HG02970 (cell line): Measurements from ENCODE around the gene POU2F2.

Experiments used
- ATAC-seq: cut with Tn5 transposase; IDR thresholded peaks from one replicate; pipeline ENCODE4 v1.9.1; 2021; ENCODE audit warnings: mild to moderate bottlenecking, moderate library complexity, moderate number of reproducible peaks; ENCODE audit not compliant: unreplicated experiment, low FRiP score

Gene POU2F2

DNA sequence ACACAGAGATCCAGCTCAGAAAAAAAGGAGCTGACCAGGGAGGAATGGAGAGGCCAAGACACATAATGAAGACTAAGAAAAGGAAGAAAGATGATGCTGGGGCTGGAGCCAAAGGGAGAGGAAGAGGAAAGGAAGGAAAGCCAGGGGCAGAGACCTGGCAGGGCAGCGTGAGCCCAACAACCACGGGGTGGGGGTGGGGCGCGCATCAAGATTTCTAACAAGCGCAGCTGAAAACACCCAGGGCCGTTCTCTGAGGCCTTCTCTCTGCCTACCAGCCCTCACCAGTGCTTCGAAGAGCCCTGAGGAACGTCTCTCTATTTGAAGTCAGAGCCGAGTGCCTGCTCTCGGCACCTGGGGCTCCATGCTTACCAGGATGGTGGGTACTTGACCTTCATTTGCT is 23.6 kb upstream of the POU2F2 start:
- no peak for ATAC-seq

DNA sequence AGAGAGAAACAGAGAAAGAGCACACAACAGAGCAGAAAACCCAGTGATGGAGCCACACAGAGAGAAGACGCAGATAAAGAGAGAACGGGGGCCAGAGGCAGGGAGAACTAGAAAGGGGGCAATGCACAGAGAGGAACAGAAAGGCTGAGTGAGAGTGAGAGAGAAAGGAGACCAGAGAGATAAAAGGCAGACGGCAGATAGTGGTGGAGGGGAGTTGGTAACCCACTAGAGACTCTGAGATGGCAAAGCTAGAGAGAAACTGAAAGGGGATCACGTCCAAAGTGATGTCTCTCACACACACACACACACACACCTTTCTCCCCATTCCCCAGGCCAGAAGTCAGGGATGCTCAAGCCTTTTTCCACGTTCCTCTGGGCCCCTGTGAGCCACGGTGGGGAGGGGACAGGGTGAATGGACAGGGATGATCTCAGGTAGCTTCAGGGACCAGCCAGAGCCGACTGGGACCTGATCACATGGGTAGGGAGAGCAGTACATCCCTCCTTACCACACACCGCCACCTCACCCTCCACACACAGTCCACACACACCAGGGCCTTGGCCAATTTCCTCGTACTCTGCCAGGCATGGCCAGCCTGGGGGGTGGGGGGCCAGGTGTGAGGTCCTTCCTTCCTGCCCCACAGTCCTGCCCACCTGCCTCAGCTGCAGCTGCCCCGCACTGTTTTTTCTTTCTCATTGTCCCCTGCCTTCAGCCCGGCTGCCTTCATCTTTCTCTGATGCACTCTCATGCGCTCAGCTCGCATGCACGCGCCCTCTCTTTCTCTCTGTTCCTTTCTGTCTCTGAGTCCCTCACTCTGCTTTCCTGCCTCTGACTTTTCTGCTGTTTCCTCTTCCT is 22.5 kb upstream of the POU2F2 start:
- no peak for ATAC-seq

DNA sequence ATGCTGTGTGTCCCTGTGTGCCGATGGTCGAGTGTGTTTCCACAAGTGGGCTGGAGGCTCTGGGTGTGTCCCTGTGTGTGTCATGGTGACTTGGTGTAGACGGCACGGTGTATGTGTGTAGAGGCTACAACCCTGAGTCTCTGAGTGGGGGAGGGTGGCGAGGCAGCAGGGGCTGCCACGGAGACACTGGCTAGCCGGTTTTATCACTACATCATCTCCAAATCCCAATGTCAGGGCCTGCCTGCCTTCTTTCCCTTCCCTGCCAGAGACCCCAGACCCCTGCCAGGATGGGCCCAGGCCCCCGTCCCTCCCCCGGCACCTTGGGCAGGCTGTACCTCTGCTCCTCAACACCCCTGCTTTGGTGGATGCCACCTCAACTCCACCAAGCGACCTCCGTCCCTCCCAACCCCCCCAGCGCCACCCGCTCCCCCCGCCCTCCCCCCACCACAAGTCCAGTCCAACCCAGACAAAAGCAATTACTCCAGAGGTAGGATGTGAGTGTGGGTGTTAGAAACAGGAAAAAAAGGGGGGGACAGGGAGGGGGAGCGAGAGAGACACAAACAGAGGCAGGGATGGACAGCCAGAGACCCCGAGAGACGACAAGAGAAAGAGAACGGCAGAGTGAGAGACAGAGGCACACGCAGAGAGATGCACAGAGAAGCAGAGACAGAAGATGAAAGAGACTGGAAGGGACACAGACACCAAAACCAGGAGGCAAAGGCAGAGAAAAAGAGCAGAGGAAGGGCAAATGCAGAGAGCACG is 21.6 kb upstream of the POU2F2 start:
- ATAC-seq = no peak

DNA sequence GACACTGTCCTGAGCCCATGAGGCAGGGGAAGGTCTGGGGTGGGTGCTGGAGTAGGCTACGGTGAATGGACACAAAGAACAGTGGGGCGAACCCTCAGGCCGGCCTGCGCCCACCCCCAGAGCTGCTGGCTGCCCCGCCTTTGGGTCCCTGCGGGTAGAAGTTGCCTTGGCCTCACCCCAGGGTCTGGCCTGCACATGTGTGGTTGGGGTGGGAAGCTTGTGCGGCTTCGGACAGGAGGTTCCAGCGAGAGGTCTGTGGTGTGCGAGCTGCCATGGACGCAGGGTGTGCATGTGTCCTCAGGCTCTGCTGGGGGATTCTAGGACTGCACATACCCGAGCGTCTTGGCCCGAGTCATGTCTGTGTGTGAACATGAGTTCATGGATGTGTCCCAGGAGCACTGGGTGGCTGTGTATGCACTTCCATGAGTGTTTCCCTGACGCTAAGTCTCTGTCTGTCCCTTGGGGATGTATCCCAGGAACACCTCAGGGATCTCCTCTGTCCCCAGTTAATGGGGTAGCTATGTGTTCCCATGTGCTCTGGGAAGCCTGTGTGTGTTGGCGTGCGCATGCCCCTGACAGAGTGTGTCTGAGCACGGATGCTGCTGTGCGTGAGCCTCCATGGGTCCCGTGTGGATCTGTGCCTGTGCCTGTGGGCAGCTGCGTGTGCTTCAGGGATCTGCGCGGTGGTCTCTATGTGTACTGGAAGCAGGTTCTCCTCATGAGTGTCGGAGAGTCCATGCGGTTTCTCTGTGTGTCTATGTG is 20.8 kb upstream of the POU2F2 start:
- ATAC-seq = no peak

DNA sequence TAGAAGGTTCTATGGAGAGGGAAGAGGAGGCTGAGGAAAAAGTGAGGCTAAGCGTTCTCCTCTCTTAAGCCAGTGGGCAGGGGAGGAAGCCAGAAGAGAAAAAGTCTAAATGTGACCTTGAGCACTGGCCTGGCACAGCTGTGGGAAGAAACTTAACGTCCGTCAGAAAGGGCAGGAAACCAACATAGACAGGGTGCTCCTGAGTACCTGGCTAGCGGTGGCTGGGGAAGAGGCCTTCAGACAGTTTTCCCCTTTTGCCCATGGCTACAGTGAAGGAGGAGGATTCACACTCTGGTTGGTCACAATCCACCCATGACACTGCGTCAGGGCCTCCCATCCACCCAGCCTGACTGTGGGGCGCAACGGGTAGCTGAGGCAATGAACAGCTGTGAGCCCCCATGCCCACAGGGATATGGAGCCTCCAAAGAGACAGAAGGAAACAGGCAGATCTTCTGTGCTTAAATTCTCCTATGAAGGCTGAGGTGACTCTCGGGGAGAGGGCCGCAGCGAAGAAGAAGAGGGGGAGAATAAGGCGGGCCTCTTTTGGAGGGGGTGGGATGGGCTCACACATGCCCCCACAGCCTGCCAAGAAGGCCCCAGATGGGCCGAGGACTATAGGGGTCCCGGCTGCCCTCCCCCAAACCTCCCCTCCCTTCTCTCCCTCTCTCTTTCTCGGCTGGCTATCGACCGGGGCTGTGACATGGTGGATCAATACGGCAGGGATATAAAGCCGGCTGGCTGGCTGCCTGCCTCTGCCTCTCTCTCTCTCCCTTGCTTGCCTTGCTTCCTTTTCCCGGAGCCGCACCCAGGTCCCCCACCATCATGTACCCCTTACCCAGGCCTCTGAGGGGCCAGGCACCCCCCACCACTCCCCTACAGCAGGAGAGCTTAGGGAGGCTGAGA is 19.8 kb upstream of the POU2F2 start:
- ATAC-seq = no peak

DNA sequence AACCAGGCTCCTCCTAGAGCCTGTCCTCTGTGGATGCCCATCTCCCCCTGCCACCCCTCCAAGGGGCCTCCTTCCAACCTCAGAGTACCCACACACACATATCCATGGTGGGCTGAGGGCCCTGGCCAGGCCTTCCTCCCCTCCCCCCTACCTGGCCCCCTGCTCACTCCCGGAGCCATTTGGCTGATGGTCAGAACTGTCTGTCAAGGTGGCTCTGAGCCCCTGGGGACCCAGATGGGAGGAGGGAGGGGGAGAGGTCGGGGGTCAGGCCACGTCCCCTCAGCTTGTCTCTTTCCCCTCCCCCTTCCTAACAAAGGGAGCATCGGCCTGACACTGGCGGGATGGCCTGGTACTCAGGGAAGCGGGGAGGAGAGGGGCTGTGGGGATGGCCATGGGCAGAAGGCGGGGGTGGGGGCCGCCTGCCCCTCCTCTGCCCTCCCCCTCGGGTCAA is 18.7 kb upstream of the POU2F2 start:
- ATAC-seq = no peak

DNA sequence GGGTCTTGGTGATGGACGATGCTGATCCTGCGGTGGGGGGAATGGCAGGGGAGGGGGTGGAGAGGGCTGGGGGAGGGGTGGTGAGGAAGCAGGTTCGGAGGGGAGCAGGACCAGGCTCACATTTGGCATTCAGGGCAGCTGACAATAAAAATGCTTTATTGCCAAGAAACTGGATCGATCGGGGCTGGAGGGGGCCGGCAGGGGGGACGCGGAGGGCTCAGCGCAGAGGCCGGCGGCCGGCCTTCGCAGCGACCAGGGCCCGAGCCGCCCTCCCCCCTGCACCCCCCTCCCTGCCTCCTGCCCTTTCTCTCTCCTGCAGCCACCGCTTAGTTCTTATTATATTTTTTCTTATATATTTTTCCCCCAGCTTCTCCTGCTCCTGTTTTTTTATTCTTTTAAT is 18.1 kb upstream of the POU2F2 start:
- ATAC-seq = no peak

DNA sequence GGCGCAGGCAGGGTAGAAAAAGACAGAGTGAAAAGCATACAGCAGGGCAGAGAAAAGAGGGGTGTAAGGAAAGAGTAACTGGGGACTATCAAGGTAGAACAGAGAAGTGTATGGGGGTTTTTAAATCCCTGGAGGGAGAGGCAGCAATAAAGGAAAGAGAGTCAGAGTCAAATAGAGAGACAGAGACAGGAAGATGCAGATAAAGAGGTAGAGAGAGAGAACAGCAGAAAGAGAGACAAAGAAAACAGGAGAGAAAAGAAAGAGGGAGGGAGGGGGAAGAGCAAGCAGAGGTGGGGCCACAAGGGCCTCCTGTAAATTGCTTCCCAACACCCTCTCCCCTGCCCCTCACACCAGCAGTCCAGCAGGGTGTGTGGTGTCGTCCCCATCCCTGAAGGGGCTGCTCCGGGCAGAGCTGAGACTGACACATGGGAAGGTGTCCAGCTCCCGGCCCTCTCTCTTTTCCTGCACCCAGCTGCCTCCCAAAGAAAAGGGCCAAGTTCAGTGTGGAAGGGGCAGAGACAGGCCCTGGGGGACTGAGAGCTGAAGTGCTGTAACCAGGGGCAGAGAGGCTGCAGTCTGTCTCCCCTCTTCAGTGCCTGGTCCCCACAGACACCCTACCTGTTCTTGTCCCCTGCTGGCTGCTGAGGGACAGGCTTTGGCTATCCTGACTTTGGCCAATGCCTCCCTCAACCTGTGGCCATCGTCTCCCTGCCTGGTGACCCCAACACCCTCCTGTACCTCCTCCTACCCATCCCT is 17.4 kb upstream of the POU2F2 start:
- ATAC-seq = no peak

DNA sequence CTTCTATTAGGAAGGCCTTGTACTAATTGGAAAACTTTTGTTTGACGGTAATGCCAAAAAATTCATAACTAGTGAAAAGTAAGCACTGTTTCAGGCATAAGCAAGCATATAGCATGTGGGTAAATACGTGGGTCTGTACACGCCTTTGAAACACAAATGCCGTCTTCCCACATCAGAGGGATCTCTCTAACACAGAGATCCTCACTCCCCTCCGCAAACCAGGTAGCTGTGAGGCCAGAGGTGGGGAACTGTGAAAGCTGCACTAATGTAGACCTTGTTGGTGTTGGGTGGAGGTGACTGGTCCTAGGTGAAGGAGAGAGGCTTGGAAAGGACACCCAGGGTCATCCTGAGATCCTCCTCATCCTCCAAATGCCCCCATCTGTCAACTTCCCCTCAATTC is 16.0 kb upstream of the POU2F2 start:
- no peak for ATAC-seq

DNA sequence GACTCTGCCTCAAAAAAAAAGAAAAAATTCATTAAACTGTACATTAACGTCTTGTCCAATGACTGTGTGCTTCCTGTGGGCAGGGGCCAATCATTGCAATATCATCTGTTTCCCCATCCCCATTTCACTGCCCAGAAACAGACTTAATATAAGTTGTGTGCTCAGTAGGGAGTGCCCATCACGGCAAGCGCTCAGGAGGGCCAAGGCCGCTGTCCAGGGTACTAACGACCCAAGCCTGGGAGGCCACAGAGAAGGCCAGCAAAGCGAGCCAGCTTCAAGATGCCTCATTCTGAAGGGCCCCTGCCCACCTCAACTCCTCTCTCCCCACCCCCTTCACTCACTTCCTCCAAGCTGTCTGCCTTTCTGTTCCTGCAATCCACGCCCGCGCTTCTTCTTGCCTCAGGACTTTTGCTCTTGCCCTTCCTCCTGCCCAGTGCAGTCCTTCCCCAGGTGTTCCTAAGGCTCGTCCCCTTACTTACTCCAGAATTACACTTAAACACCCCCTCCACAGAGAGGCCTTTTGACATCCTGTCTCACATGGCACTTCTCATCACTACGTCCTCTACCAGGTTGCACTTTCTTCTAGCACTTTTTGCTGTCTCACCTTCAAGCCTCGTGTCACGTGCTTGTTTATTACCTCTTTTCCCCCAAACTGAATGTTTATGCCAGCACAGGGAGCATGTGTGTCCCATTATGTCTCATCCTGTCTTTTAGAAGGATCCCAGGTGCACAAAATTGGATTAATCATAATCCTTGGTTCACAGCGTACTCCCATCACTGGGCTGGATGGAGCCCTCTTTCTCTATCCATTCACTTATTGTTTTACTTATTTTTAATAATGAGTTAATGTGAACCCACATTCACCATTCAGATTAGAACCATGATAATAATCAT is 11.3 kb upstream of the POU2F2 start:
- ATAC-seq = no peak

DNA sequence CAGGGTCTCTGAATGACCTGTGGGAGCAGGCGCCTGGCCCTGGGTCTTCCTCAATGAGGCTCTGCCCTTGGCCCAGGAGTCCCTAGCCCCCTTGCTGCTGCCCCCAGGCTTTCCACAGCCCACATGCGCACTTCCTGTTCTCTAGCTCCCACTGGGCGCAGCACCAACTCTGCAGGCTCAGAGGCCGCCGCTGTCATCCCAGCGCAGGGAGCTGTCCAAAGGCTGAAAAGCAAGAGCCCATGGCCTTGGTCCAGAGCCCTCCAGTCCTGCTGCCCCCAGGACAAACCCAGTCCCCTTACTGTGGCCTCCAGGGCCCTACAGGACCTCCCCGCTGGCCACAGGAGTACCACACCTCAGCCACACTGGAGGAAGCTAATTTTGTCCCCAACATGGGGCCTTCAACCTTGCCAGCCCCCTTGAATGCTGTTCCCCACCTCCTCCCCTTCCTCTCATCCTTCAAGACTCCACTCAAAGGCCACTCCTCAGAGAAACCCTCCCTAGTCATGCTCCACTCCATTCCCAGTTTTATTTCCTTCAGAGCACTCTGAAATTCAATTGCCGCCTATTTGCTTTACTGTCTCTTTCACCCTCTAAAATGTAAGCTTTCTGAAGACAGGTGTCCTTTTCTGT is 8.0 kb upstream of the POU2F2 start:
- ATAC-seq = no peak

DNA sequence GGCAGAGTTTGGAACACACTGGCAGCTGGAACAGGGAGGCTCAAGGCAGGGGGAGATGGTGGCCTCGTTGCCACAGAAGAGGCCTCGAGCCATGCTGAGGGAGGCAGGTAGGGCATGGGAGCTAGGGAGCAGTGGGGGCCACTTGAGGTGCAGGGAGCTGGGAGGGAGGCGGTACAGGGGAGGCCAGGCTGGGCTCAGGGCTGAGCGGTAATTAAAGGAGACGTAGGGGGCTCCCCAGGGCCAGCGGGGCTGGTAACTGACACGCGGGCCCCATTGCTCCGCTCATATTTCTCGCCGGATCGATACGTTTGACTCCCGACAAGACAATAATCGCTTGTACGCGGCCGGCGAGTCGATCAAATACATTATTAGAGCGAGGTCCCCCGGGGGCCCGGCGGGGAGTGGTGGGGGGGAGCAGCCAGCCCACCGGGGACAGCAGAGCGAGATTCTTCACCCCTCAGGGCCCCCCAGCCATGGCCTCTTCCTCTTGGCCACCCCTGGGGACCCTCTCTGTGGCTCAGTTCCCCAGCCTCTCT is 2.4 kb upstream of the POU2F2 start:
- no peak for ATAC-seq

DNA sequence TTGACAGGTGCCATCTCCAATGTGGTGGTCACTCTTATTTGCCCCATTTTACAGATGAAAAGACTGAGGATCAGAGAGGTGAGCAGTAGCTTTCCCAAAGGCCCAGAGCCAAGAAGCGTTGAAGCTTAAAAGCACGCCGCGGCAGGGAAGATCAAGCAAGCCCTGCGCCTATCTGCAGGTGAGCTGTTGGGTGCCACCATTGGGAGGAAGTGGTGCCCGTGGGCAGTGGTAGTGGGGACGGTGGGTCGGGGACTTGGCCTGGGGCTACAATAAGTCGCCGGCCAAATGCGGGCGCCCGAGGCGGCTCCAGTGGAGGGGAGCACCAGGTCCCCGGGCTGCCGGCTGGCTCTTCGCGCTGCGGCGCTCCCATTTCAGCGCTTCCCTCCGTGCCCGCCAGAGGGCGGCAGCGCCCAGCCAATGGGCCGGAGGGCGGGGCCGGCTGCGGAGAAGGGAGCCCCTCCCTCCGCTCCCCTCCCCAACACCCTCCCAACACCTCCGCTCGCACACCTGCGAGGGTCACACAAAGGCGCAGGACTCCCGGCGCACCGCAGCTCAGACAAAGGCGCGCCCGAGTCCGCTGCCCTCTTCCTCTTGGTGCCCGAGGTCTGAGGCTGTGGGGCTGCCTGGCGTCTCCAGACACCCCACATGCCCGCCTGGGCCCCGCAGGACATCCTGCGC is 744 bp upstream of the POU2F2 start:
- peak; percentile 37 for ATAC-seq

DNA sequence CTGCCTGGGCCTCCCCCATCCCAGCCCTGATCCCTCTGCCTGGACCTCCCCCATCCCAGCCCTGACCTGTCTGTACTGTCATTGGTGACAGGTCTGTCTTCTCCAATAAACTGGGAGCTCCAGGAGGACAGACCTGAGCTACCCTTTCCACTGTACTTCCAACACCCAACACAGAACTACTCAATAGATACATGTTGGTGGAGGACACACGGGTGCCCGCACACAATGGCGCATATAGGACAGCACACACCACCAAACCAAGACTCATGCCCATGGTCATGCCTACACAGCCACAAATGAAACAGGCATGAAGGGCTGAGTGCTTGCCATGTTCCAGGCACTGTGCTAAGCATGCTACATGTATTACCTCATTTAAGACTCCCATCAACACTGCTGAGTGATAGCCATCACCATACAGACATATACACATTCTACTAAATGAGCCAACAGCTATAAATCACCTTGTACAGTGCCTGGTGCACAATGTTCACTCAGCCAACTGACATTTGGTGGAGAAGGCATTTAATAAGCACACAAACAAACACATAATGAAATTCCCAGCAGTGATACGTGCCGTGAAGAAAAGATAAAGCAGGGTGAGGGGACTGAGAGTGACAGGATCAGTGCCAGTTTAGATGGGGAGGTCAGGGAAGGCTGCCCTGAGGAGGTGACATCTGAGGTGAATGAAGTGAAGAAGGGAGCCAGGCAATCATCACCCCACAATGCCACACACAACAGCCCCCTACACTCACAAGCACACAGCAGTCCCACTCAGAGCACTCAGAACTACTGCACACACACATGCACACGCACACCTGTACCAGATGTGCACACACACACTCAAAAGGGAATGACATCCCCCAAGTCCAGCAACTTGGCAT is 857 bp downstream of the POU2F2 start:
- ATAC-seq = no peak

DNA sequence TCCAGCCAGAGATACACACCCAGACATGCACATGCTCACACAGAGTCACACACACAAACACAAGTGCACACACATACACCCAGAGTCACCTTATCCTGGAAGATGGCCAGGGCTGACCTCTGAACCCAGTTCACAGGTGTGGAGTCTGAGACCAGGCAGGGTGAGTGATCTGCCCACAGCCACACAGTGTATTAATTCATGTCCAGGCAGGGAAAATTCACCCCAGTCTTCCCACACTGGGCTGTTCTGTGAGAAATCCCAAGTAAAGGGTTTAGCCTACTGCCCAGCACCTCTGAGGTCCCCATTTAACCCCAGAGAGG is 2.0 kb downstream of the POU2F2 start:
- no peak for ATAC-seq
